ENCODE data around the gene SIDT2.

Gene SIDT2

DNA sequence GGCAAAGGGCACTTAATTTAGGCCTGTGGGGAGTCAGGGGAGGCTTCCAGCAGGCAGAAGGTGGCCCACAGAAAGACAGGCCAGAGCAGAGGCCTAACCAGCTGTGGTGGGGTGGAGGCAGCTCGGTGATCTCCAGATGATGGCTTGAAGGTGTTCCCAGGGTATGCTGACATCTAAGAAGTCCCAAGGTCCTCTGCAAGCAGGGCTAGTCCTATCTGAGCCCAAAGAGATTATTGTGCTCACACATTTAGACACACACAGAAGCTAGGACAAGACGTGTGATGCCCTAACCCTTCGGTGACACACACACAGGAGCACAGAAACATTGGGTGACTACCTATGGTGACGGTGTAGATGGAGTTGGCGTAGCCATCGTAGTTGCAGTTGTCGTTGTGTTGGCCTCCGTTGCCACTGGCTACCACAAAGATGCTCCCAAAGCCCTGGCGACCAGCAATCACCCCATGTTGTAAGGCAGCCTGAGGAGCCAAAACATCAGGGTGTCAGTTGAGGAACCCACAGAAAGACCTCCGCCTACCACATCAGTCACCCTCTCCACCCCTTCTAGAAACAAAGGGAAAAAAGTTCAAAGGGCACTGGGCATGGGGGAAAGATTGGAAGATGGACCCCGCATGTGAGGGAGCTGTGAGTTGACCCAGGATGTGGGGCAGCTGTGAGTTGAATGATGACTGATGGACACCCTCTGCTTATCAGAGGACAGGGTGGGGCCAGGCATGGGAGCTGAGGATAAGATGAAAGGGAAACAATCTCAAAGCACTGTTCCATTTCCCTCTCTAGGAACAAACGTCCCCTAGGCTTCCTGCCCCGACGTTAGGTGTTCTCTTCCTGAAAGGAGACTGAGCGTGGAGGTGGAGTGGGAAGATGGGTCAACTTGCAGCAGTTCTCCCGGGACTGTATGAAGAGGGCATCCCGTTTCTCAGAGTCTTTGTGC is 45.5 kb downstream of the SIDT2 start:
- no peak for DNase-seq

GRCh38 chr11:117225553-117226170 is 47.1 kb downstream of the SIDT2 start:
- DNase-seq, result no peak

DNA sequence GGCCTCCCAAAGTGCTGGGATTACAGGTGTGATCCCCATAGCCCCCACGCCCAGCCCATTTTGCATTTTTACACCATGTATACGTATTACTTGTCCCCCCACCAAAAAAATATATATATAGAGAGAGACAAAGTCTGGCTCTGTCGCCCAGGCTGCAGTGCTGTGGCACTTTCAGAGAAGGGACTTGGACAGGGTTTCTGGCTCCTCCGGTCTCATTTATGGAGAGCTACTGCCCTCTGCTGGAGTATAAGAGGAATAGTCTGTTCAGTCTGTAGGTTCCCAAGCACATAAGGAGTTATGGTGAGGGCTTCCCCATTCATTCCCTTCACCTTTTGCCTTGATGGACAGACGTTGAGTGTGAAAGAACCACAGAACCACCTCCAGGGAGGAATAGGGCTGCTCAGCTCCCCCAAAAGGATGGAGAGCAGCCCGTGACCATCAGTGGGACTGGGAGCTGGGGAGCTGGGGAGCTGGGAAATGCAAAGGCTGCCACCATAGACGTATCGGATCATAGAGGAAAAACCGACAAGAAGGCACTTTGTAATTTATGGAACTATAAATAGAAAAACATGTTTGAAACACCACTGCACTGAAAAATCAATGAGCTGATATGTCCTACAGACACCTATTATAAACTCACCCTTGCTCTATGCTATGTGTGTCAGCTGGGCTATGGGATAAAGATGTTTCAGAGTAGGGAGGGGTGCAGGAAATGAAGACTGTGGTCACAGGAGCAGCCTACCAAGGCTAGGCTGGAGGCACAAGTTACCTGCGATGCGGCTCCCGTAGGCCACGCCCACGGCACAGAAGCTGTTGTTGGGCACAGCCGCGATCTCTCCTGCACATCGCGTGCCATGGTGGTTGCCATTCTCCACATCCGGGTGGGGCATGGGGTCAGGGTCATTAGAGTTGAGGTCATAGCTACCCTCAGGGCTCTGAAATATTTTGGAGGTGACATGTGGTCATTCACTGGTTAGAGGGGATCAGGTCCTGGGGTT is 48.1 kb downstream of the SIDT2 start:
- DNase-seq, result no peak

DNA sequence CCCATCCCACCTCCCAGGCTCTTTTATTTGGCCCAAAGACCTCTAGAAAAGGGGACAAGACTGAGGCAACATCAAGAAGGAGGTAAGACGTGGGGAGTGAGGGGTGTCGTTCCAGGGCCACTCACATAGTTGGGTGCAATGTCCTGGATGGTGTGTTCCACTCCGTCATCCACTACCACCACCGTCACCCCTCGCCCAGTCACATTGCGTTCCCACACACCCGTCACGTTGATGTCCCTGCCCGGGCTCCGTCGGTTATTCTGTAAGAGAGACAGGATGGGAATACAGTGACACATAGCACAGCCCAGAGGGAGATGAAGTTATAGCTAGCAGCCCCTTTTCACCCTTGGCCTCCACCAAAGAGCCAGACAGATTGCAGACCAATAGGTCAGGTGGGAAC is 49.5 kb downstream of the SIDT2 start:
- DNase-seq, result no peak

DNA sequence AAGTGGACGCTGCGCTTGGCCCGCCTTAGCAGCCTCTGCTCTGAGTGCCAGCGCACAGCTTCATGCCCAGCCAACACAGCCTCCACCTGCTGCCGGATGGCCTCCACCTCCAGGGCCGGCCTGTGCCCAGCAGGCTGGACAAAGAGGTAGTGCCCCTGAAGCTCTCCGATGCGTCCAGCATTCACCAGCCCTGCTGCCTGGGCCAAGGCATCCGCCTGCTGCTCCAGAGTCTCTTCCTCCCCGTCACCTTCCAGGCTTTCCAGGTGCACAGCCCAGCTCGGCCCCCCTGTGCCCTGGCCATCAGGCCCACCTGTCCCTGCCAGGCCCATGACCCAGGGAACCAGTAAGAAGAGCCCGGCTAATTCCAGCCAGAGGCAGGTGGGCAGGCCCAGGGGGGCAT is 50.9 kb downstream of the SIDT2 start:
- DNase-seq, result no peak

- no peak for DNase-seq
Observed at GRCh38 chr11:117229931-117230285, 51.4 kb downstream of the SIDT2 start.

DNA sequence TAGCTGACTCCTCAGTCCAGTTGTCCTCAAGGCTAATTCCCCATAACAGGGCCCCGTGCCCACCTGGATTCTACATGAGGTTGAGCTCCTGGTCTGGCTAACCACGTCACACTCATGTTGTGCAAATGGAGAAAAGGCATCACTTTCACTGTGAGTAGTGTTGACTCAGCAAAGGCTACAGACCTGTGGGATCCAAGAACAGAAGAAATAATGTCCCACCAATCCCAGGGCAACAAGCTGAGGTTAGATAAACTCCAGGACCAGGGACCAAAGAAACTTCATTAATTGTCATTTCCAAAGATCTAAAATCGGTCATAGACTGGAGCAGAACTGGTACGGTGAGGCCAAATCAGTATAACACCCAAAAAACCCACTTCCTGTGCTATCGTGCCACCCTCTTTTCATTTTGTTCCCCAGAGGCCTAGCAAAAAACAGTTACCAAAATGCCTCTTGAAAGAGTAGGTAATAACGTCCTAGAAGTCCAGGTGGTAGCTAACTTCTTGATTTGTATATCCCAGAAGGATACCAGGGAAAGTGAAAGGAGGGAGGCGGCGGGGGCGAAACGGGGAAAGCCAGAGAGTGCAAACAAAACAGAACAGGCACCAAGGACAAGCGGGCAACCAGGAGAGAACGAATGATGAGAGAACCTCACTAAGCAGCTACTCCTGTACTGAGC is 51.9 kb downstream of the SIDT2 start:
- DNase-seq, result peak; percentile 25

DNA sequence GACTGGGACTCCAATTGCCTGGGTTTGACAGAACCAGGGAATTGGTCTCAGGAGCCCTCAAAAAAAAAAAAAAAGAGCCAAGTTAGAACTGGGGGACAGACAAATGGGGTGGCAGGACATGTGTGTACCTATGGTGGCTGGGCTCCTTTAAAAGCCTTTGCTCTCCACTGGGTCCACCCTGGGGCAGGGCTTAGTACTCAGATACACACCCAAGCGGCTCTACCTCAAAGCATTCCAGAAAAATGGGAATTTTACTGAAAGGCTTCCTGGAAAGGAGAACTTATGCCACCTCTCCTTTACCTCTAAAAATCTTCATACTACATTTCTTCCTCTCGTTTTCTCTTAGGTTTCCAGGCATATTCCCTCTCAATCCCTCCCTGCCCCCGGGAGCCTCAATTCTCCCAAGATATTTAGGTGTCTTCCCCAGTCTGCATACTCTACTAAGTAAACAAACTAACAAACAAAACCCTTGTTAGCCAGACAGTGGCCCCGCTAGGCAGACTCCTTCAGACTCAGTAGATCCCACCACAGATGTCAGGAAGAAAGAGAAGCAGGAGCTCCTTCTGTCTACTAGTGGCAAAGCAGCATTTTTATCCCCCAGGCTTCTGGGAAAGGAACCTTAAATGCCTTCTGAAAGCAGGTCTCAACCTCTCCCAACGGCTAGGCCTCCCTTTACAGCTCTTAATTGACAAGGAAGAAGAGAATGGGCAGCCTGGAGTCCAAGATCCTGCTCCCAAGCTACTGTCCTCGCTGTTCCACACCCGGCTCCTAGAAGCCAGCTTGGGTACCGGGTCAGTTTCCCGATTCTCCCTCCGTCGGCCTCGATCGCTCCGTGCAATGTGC is 52.7 kb downstream of the SIDT2 start:
- no peak for DNase-seq

DNA sequence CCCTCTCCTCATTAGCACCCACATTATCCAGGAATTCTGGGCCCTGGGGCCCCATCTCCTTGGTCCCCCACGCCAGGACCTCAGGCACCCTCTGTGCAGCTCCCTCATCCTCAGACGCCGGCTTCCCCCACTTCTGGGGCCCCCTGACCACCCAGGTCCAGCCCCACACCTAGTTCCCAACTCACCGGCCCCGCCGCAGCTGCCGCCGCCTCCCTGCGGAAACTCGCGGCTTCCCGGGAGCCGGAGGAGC is 53.2 kb downstream of the SIDT2 start, which contains the start of gene PCSK7:
TSS of gene PCSK7 (minus strand) at position 232 of the 250 bp plus-strand sequence. CDS start 2,229 bp downstream, outside the sequence.
- no peak for DNase-seq

GRCh38 chr11:117232092-117232878 is 53.7 kb downstream of the SIDT2 start, which contains the start of gene RNF214:
Gene RNF214 (plus strand): TSS chr11:117232671. CDS start chr11:117234273, 1,602 bp downstream.
- peak; percentile 59 for DNase-seq

GRCh38 chr11:117232911-117233409 is 54.4 kb downstream of the SIDT2 start:
- no peak for DNase-seq

GRCh38 chr11:117238221-117238620 is 59.7 kb downstream of the SIDT2 start:
- no peak for DNase-seq

GRCh38 chr11:117239295-117239694 is 60.8 kb downstream of the SIDT2 start:
- DNase-seq, result no peak
